HFFc6 (cell line): ENCODE results near the gene LHPP. TPM values are rescaled to one million over a fixed set of nuclear protein-coding genes. Genes with fewer than 3 reads are reported as not detected.

Experiments used
- DNase-seq: peaks from one replicate; pipeline ENCODE4 v3.0.0-alpha.2; 2018
- H3K27ac Mint-ChIP-seq: 2 replicates; pipeline ENCODE4 v1.8.0; 2020; ENCODE audit warnings: mild to moderate bottlenecking, mixed read lengths
- H3K27me3 Mint-ChIP-seq: 2 replicates; pipeline ENCODE4 v1.8.0; 2021; ENCODE audit warnings: mild to moderate bottlenecking, moderate library complexity, mixed read lengths; ENCODE audit not compliant: insufficient read depth
- H3K36me3 Mint-ChIP-seq: 2 replicates; pipeline ENCODE4 v1.8.0; 2021; ENCODE audit warnings: low read depth, mixed read lengths
- H3K4me1 Mint-ChIP-seq: 2 replicates; pipeline ENCODE4 v1.8.0; 2020; ENCODE audit warnings: low read depth, mixed read lengths
- H3K4me3 Mint-ChIP-seq: 2 replicates; pipeline ENCODE4 v1.8.0; 2020; ENCODE audit warnings: mild to moderate bottlenecking, moderate library complexity, mixed read lengths
- H3K9me3 Mint-ChIP-seq: 2 replicates; pipeline ENCODE4 v1.8.0; 2020; ENCODE audit warnings: mild to moderate bottlenecking, mixed read lengths
- CTCF ChIP-seq: fragments of 200-600 bp; sonication (generic); IDR thresholded peaks from 2 replicates; pipeline ENCODE4 v1.5.0; 2021; ENCODE audit warnings: antibody characterized with exemption, mild to moderate bottlenecking
- total RNA-seq, 6 experiments: library from RNA; stranded (reverse); fragmentation: NEBNext Ultra II Directional; extraction: Animal tissue kit (Norgen Biotek cat#: 25700); gene quantifications; 2 replicates in 1 of 6; 3 replicates in 5 of 6; pipeline ENCODE4 v1.2.3, GENCODE V29; 2021

The LHPP gene
- total RNA-seq, 6 experiments from 2014 or later, result 12.5 to 17.3 (median 14.0) TPM

- no peak for DNase-seq
- no peak overlapping the region for H3K4me3 Mint-ChIP-seq
- peaks cover 3% of the 10 kb centered on the region for H3K27me3 Mint-ChIP-seq
- peaks cover 14% of the 10 kb centered on the region for H3K4me1 Mint-ChIP-seq
- H3K36me3 Mint-ChIP-seq, result 0 out of 2 replicates have a peak, but pooled peaks cover 2% of the 10 kb centered on the region
- no peak overlapping the region for H3K27ac Mint-ChIP-seq
- TF ChIP-seq CTCF, result no peak
- H3K9me3 Mint-ChIP-seq, result no peaks in the 10 kb centered on the region
Observed at GRCh38 chr10:124637746-124638145, 176.1 kb downstream of the LHPP start.

- no peak for TF ChIP-seq CTCF
- no peak overlapping the region for H3K27ac Mint-ChIP-seq
- H3K27me3 Mint-ChIP-seq, result peaks cover 3% of the 10 kb centered on the region
Observed at GRCh38 chr10:124639206-124639605, 177.6 kb downstream of the LHPP start.

GRCh38 chr10:124639646-124640045, 178.0 kb downstream of the LHPP start:
- no peak for TF ChIP-seq CTCF
- DNase-seq, result no peak
- Mint-ChIP-seq H3K4me3 (no peak overlapping the region), H3K9me3 (no peaks in the 10 kb centered on the region), H3K4me1 (peaks cover 14% of the 10 kb centered on the region), H3K27me3 (peaks cover 3% of the 10 kb centered on the region), H3K36me3 (0 out of 2 replicates have a peak, but pooled peaks cover 4% of the 10 kb centered on the region), H3K27ac (no peak overlapping the region)

More at GRCh38 chr10:124639206-124639605, 177.6 kb downstream of the LHPP start:
- Mint-ChIP-seq H3K9me3 (no peaks in the 10 kb centered on the region), H3K4me3 (no peak overlapping the region), H3K4me1 (peaks cover 14% of the 10 kb centered on the region), H3K36me3 (0 out of 2 replicates have a peak, but pooled peaks cover 4% of the 10 kb centered on the region)
- no peak for DNase-seq

- no peaks in the 10 kb centered on the region for H3K9me3 Mint-ChIP-seq
- H3K36me3 Mint-ChIP-seq, result 0 out of 2 replicates have a peak, but pooled peaks cover 4% of the 10 kb centered on the region
- DNase-seq, result no peak
- H3K27ac Mint-ChIP-seq, result no peak overlapping the region
- H3K27me3 Mint-ChIP-seq, result peaks cover 3% of the 10 kb centered on the region
- peaks cover 14% of the 10 kb centered on the region for H3K4me1 Mint-ChIP-seq
- H3K4me3 Mint-ChIP-seq, result no peak overlapping the region
- no peak for TF ChIP-seq CTCF
Observed at GRCh38 chr10:124640056-124640455, 178.4 kb downstream of the LHPP start.

GRCh38 chr10:124640538-124641231, 179.1 kb downstream of the LHPP start:
- Mint-ChIP-seq H3K4me1 (peaks cover 14% of the 10 kb centered on the region), H3K27me3 (peaks cover 3% of the 10 kb centered on the region), H3K4me3 (no peak overlapping the region), H3K27ac (no peak overlapping the region), H3K36me3 (0 out of 2 replicates have a peak, but pooled peaks cover 4% of the 10 kb centered on the region), H3K9me3 (no peaks in the 10 kb centered on the region)
- no peak for DNase-seq
- no peak for TF ChIP-seq CTCF
